Endodermal cell (in vitro differentiated cells): ENCODE results near the gene CEP170. TPM values are rescaled to one million over a fixed set of nuclear protein-coding genes. Genes with fewer than 3 reads are reported as not detected.

Source experiments
- DNase-seq: peaks from one replicate; pipeline ENCODE4 v3.0.0-alpha.2; 2017
- H3K27ac ChIP-seq: 2 replicates; pipeline ENCODE4 v1.5.1; 2013; ENCODE audit warnings: mild to moderate bottlenecking, low read depth, low read length, moderate library complexity
- H3K27me3 ChIP-seq: 2 replicates; pipeline ENCODE4 v1.6.1; 2013; ENCODE audit warnings: mild to moderate bottlenecking, low read length, moderate library complexity; ENCODE audit not compliant: insufficient read depth, control insufficient read depth, poor library complexity, severe bottlenecking
- H3K36me3 ChIP-seq: 2 replicates; pipeline ENCODE4 v1.7.0; 2013; ENCODE audit warnings: mild to moderate bottlenecking, low read length, moderate library complexity; ENCODE audit not compliant: control insufficient read depth, insufficient read depth
- H3K4me1 ChIP-seq: one replicate; pipeline ENCODE4 v1.7.0; 2013; ENCODE audit warnings: low read length; ENCODE audit not compliant: control insufficient read depth, insufficient read depth
- H3K4me3 ChIP-seq: 2 replicates; pipeline ENCODE4 v1.5.1; 2013; ENCODE audit warnings: mild to moderate bottlenecking, low read length, moderate library complexity
- H3K9ac ChIP-seq: 2 replicates; pipeline ENCODE4 v1.6.1; 2013; ENCODE audit warnings: mild to moderate bottlenecking, low read length, moderate library complexity; ENCODE audit not compliant: poor library complexity, severe bottlenecking; ENCODE audit errors: extremely low read depth
- H3K9me3 ChIP-seq: 2 replicates; pipeline ENCODE4 v1.6.1; 2013; ENCODE audit warnings: mild to moderate bottlenecking, low read length, moderate library complexity; ENCODE audit not compliant: control insufficient read depth
- H3K27ac Mint-ChIP-seq: 2 replicates; pipeline ENCODE4 v1.8.0; 2020; ENCODE audit warnings: mixed read lengths
- H3K27me3 Mint-ChIP-seq: 2 replicates; pipeline ENCODE4 v1.8.0; 2021; ENCODE audit warnings: mild to moderate bottlenecking, mixed read lengths; ENCODE audit not compliant: insufficient read depth
- H3K36me3 Mint-ChIP-seq: 2 replicates; pipeline ENCODE4 v1.8.0; 2020; ENCODE audit warnings: low read depth, mixed read lengths
- H3K4me1 Mint-ChIP-seq: 2 replicates; pipeline ENCODE4 v1.8.0; 2020; ENCODE audit warnings: mixed read lengths
- H3K4me3 Mint-ChIP-seq: 2 replicates; pipeline ENCODE4 v1.8.0; 2020; ENCODE audit warnings: mild to moderate bottlenecking, moderate library complexity, mixed read lengths
- H3K9me3 Mint-ChIP-seq: 2 replicates; pipeline ENCODE4 v1.8.0; 2020; ENCODE audit warnings: mild to moderate bottlenecking, mixed read lengths
- WGBS, 2 experiments: methylation state at CpG; one replicate each; pipeline versions ENCODE4 v1.1.5 to v1.1.7; 2013; ENCODE audit warnings: missing lambda C conversion rate in 2 of 2, mixed read lengths in 1 of 2; ENCODE audit not compliant: insufficient coverage in 1 of 2, insufficient read length in 1 of 2; 5-methylcytosine and 5-hydroxymethylcytosine counted together
- total RNA-seq, 2 donors: library from RNA; stranded (reverse); fragmentation: NEBNext Ultra II Directional in 1 of 2; extraction: Animal tissue kit (Norgen Biotek cat#: 25700) in 1 of 2; gene quantifications; 2 replicates in 1 of 2; 3 replicates in 1 of 2; pipeline ENCODE4 v1.2.1, GENCODE V29; 2021
- TF ChIP-seq, protein P1 (sequence below): fragments of 200-600 bp; sonication (generic); conservative IDR thresholded peaks from 2 replicates; pipeline ENCODE4 v1.5.0; 2021; ENCODE audit warnings: antibody characterized with exemption, mild to moderate bottlenecking

CEP170 gene
- total RNA-seq, 2 donors from 2014 or later: 85.7 to 99.8 TPM

- Mint-ChIP-seq H3K27me3 (no peaks in the 10 kb centered on the region), H3K27ac (no peak overlapping the region), H3K36me3 (peaks cover 9% of the 10 kb centered on the region), H3K9me3 (no peaks in the 10 kb centered on the region), H3K4me3 (no peak overlapping the region), H3K4me1 (peaks cover 5% of the 10 kb centered on the region)
- TF ChIP-seq, protein P1, sequence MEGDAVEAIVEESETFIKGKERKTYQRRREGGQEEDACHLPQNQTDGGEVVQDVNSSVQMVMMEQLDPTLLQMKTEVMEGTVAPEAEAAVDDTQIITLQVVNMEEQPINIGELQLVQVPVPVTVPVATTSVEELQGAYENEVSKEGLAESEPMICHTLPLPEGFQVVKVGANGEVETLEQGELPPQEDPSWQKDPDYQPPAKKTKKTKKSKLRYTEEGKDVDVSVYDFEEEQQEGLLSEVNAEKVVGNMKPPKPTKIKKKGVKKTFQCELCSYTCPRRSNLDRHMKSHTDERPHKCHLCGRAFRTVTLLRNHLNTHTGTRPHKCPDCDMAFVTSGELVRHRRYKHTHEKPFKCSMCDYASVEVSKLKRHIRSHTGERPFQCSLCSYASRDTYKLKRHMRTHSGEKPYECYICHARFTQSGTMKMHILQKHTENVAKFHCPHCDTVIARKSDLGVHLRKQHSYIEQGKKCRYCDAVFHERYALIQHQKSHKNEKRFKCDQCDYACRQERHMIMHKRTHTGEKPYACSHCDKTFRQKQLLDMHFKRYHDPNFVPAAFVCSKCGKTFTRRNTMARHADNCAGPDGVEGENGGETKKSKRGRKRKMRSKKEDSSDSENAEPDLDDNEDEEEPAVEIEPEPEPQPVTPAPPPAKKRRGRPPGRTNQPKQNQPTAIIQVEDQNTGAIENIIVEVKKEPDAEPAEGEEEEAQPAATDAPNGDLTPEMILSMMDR: no peak
- Histone ChIP-seq H3K4me1 (no peaks in the 10 kb centered on the region), H3K9me3 (no peaks in the 10 kb centered on the region), H3K36me3 (no peaks in the 10 kb centered on the region), H3K9ac (no peak overlapping the region), H3K27ac (no peak overlapping the region), H3K4me3 (no peak overlapping the region), H3K27me3 (no peaks in the 10 kb centered on the region)
- 80% methylated on average over 3 of the region's 3 CpGs; no CpG with 5 or more reads in 1 of the 2 experiments for WGBS, 2 experiments
- no peak for DNase-seq
Measured at GRCh38 chr1:243294723-243295121, 39.6 kb upstream of the CEP170 start.

DNA sequence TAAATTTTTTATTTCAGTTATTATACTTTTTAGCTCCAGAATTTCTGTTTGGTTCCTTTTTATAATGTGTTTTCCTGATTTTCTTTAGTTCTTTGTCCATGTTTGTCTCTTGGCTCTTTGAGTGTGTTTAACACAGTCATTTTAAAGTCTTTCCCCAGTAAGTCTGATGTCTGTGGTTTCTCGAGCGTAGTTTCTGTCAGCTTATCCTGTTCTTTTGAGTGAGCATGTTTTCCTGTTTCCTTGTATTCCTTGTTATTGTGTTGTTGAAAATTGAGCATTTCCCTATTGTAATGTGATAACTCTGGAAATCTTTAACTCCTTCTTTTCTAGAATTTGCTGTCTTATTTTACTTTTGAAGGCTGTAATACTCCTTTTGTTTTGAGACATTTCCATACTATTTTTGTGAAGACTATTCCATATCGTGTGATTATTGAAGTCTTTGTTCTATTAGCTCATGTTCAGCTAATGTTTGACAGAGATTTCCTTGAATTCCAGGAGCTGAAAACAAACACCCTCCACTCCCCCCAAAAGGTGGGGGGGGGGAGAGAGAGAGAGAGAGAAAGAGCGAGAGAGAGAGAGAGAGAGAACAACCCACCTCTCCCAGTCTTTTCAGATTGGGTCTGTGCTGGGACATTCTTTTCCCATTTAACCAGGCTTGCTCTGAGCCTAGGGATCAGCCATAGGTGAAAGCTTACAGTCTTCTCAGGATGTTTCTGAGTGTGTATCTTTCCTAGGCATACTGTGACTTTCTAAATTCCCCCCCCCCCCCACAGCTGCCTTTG lies 39.1 kb upstream of the CEP170 start:
- no peak overlapping the region for H3K27ac Mint-ChIP-seq
- peaks cover 5% of the 10 kb centered on the region for H3K4me1 Mint-ChIP-seq
- no peak overlapping the region for H3K27ac ChIP-seq

GRCh38 chr1:243292117-243292516 lies 37.0 kb upstream of the CEP170 start:
- Mint-ChIP-seq H3K4me1 (peaks cover 5% of the 10 kb centered on the region), H3K27ac (no peak overlapping the region), H3K4me3 (no peak overlapping the region), H3K9me3 (no peaks in the 10 kb centered on the region), H3K27me3 (no peaks in the 10 kb centered on the region), H3K36me3 (peaks cover 15% of the 10 kb centered on the region)
- H3K4me1 ChIP-seq: no peaks in the 10 kb centered on the region
- no peak overlapping the region for H3K4me3 ChIP-seq
- no peak overlapping the region for H3K9ac ChIP-seq
- H3K36me3 ChIP-seq: no peaks in the 10 kb centered on the region
- H3K9me3 ChIP-seq: no peaks in the 10 kb centered on the region
- H3K27me3 ChIP-seq: no peaks in the 10 kb centered on the region
- TF ChIP-seq, protein P1: no peak
- no peak overlapping the region for H3K27ac ChIP-seq
- no peak for DNase-seq
- 69 to 88% methylated on average over 2 to 5 of the region's 5 CpGs for WGBS, 2 experiments

More for the DNA sequence above, 39.1 kb upstream of the CEP170 start:
- no peak for DNase-seq
- Mint-ChIP-seq H3K36me3 (peaks cover 10% of the 10 kb centered on the region), H3K9me3 (no peaks in the 10 kb centered on the region), H3K27me3 (no peaks in the 10 kb centered on the region), H3K4me3 (no peak overlapping the region)
- Histone ChIP-seq H3K4me3 (no peak overlapping the region), H3K9ac (no peak overlapping the region), H3K27me3 (no peaks in the 10 kb centered on the region), H3K36me3 (no peaks in the 10 kb centered on the region), H3K9me3 (no peaks in the 10 kb centered on the region), H3K4me1 (no peaks in the 10 kb centered on the region)
- TF ChIP-seq, protein P1: no peak
- 89 to 92% methylated on average over 2 to 3 of the region's 4 CpGs for WGBS, 2 experiments
